ENCODE data around the gene RSPO1.
"Not testable (repeated sequence)": the region's sequence is repeated elsewhere in the genome, so short reads cannot be mapped to it uniquely, and the experiment has no call there.

Gene RSPO1

GRCh38 chr1:37614105-37614504, 20.6 kb downstream of the RSPO1 start:
- no peak for DNase-seq

- DNase-seq: no peak
Observed at GRCh38 chr1:37612186-37612585, 22.5 kb downstream of the RSPO1 start.

GRCh38 chr1:37609994-37610393, 24.7 kb downstream of the RSPO1 start:
- DNase-seq: no peak

DNA sequence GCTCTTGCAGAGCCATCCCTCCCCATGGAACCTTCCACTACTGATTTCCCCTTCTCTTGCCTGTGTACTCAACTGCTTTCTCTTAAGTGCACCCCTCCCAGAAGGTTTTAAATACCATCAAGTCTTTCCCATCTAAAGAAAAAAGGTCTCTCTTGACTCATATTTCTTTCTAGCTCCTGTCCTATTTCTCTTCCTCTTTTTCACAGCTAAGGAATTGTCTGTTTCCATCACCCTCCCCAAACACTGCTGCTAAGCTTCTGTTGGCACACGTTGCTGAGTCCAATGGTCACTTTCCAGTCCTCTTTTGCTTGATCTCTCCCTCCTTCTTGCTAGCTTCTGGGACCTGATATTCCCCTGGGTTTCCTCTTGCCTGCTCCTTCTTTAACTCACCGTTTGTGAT, 25.7 kb downstream of the RSPO1 start:
- no peak for DNase-seq

- DNase-seq: no peak
Observed at GRCh38 chr1:37606481-37607263, 28.0 kb downstream of the RSPO1 start.

- no peak for DNase-seq
Observed at GRCh38 chr1:37605806-37606474, 28.8 kb downstream of the RSPO1 start.

DNA sequence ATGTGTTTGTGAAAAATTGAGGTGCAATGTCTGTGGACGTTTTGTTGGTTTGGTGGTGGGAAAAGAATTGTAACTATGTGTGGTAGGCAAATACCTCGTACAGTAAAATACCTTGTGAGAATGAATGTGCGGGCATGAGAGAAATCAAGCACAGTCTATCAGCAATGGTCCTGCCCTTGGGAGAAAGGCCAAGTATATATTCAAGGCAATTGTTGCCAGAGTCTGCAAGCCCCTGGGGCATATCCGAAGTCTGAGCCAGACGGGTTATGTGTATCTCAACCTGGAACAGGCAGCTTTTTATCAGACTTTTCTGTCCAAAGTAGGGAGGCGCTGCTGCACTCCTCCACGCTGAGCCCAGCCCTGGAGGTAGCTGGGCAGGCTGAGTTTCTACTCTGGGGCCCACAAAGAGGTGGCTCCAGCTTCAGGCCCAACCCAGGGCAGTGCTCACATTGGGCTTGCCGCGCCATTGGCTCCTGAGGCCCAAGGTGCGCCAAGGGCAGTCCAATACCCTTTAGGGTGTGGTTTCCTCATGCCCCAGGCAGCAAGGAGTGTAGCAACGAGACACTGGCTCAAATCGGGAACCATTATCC, 29.5 kb downstream of the RSPO1 start:
- no peak for DNase-seq

GRCh38 chr1:37602750-37603694, 31.7 kb downstream of the RSPO1 start:
- DNase-seq: peak; percentile 48

DNA sequence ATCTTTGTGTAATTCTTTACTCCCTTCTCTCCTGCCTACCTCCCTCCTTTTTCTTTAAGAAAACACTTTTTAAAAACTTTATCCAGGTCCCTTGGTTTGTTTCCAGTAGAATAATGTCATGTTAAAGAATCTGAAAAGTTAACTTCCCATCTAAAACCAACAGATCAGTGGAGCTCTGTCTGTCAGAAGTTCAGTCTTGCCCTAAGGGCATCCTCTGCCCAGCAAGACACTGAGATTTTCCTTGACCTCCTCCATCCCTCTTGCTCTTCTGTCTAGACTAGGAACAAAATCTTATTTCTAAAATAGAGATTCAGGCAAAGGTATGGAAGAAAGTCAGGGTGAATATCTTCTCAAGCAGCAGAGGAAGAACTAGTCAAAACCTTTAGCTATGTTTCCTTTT, 33.3 kb downstream of the RSPO1 start:
- DNase-seq: no peak

DNA sequence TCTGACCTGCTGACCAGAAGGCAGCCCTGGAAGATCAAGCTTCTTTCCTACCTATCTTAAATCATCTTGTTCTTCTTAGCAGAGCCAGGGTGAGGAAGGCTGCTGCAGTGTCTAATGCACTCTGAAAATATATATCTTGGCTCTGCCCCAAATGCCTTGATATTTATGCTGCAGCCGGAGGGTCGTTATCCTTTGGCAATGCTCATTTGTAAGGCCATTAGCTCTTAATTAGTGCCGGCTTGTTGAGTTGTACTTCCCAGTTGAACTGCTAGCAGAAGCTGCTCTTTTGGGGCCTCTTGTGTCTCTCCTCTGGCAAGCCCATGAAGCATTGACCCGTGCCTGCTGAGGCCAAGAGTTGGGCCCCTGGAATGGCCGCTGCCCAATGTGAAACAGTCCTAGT, 34.8 kb downstream of the RSPO1 start:
- DNase-seq: no peak

- DNase-seq: no peak
Observed at GRCh38 chr1:37596182-37596667, 38.5 kb downstream of the RSPO1 start.

GRCh38 chr1:37595440-37596181, 39.1 kb downstream of the RSPO1 start, which contains the start of gene GNL2:
GNL2 (minus strand) TSS chr1:37595937; CDS start chr1:37595822, 115 bp downstream.
- peak; percentile 98 for DNase-seq

DNA sequence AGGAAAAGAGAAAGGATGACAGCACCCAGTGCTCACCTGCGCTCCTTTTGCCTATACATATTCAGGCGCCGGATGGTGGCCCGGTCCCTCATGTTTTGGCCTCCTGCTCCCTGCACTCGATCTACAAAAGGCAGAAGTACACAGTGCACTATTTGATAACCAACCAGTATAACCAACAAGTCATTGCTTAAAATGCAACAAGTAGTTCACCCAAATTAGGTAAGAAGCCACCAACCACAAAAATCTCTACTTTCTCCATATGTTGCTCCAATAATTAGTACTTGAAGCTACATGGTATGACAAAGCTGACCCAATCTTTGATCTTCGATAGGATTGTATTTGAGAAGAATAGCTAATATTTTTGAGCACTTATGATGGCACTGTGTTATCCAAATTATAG, 41.0 kb downstream of the RSPO1 start:
- DNase-seq: no peak

DNA sequence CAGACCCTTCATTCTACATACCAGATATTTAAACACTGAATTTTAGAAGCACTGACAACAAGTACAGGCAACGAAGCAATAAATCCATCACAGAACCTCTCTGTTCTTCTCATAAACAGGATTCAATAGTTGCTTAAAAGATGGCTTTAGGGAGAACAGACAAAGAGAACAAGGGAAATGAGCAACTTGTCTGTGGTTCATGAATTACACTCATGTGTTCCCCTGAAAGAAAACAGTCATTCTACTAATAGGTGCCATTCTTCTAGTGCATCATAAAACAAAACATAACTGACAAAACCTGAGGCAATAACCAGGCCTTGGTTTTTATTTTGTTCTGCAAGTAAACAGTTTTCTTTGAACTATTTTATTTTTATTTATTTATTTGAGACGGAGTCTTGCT, 45.8 kb downstream of the RSPO1 start:
- DNase-seq: no peak

GRCh38 chr1:37584544-37584943, 50.1 kb downstream of the RSPO1 start:
- not testable (repeated sequence) for DNase-seq

DNA sequence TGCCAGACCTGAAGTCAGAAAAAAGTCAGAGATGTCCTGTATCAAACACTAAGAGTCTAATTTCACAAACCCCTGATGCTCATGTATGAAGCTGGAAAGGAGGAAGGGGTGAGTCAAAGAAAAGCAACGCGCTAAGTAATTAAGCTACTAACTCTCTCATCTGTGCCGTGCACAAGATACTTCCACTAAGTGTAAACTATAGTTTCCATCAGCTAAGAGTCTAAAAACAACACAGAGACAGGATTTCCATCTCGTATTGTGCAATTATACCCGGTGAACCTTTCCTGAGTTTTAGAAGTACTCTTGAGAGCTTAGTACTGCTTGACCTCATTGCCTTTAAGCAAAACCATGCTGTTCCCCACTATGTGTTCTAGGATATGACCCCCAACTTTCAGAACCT, 59.0 kb downstream of the RSPO1 start:
- no peak for DNase-seq

DNA sequence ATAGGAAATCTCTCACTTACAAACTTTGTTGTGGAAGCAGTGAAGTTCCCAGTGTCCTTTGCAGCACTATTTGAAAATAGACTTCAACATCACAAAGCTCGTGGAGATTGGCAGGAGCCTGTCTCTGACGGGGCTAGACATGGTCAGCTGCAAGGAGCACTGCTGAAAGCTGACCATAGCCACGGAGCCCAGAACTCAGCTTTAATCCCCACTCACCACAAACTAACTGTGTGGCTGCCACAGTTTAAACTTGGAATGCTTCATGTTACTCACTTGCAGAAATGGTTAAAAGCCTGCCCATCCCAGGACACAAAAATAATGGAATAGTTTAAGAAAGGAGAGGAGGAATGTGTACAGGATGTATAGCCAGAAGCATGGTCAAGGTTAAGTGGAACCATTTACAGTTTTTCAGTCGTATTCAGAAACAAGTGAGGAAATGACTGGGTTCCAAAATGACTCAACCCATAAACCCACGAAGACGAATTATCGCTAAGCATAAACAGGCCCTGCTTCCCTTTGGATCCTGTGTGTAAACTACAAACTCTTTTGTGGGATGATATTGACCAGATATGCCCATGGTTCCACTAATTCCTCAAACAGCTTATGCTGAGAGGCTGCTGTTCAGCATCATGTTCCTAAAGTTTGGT, 59.7 kb downstream of the RSPO1 start:
- DNase-seq: no peak

- no peak for DNase-seq
Observed at GRCh38 chr1:37570528-37571334, 64.0 kb downstream of the RSPO1 start.

GRCh38 chr1:37567023-37567422, 67.7 kb downstream of the RSPO1 start:
- DNase-seq: no peak

- DNase-seq: no peak
Observed at GRCh38 chr1:37564892-37565291, 69.8 kb downstream of the RSPO1 start.

DNA sequence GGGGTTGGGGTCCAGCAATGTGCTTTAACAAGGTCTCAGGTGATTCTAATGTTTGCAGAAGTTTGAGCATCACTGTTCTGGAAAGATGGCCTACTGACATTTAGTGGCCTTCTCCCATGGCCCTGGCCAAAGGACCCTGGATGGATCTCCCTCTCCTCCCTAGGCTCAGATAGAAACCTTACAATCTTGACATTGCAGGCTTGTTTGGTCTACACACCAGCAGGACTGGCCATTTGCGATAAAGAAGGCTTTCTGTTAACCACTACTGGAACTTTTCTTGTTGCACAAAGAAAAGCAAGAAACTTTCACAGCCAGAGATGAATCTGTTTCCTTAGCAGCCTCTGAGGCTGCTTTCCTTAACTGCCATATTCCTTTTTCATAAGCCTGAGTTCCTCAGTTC, 71.7 kb downstream of the RSPO1 start:
- no peak for DNase-seq
